ENCODE data around the gene FGF1.

Gene FGF1

DNA sequence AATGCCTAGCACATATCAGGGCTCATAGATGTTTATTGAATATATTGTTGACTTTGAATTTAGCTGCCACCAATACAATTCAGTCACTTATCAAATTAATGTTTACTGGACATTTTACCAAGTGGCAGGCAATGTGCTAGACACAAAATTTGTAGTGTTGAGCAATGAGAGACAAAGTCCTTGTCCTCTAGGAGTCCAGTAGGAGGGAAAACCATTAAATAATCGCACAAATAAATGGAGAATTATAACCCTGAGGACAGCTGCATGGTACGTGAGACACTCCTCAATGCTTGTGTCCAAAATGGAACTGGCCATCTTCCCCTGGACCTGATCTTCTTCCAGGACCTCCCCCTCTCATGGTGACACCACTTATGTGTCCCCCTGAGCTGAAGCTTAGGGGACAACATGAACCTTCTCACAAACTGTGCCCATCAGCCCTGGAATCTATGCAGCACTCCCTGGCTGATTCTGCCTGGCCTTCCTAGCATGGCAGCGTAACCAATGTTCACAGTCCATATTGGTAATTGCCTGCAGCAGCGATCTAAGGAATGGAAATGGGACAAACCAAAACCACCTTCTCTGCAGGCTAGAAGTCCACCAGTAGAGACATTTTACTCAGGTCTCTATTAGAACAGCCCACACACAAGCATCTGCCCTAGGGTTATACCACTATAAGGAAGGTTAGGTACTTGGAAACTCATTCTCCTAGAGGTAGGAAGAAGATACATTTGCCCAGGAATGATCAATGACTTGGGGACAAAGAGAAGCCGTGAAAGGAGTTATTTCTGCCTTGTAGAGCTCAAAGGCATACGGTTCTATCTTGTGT lies 75.5 kb downstream of the FGF1 start:
- no peak for DNase-seq
- Histone ChIP-seq H3K4me3 (ENCODE audit: low read depth, low read length) (no peak overlapping the region), H3K27ac (no peak overlapping the region), H3K36me3 (no peaks in the 10 kb centered on the region), H3K9me3 (ENCODE audit: severe bottlenecking) (no peaks in the 10 kb centered on the region), H3K27me3 (ENCODE audit: insufficient read depth, low read depth, severe bottlenecking) (no peaks in the 10 kb centered on the region)
- TF ChIP-seq, protein P1, sequence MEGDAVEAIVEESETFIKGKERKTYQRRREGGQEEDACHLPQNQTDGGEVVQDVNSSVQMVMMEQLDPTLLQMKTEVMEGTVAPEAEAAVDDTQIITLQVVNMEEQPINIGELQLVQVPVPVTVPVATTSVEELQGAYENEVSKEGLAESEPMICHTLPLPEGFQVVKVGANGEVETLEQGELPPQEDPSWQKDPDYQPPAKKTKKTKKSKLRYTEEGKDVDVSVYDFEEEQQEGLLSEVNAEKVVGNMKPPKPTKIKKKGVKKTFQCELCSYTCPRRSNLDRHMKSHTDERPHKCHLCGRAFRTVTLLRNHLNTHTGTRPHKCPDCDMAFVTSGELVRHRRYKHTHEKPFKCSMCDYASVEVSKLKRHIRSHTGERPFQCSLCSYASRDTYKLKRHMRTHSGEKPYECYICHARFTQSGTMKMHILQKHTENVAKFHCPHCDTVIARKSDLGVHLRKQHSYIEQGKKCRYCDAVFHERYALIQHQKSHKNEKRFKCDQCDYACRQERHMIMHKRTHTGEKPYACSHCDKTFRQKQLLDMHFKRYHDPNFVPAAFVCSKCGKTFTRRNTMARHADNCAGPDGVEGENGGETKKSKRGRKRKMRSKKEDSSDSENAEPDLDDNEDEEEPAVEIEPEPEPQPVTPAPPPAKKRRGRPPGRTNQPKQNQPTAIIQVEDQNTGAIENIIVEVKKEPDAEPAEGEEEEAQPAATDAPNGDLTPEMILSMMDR (IDR thresholded peaks at IDR 0.05; ENCODE audit: low read depth, low read length), result no peak

DNA sequence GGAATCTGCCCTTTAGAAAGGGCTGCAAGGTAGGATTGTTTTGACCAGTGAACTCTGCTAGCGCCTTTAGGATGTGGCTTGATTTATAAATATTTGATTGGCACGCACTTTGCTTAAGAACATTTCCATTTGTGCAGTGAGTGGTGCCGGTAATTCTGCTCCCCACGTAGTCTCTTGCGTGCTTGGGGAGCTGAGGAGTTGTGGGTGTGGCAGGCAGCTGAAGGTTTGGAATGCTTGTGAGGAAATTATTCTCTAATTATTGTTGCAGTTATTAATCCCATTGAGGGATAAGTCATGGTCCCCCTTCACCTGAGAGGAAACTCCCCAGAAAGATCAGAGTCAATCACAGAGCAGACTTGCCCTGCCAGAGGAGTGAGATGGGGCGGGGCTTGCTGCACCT lies 76.7 kb downstream of the FGF1 start:
- H3K27ac ChIP-seq, result no peak overlapping the region
- TF ChIP-seq, protein P1 (IDR thresholded peaks at IDR 0.05; ENCODE audit: low read depth, low read length), result no peak
- no peaks in the 10 kb centered on the region for H3K9me3 ChIP-seq (ENCODE audit: severe bottlenecking)
- H3K4me3 ChIP-seq (ENCODE audit: low read depth, low read length), result no peak overlapping the region
- H3K36me3 ChIP-seq, result no peaks in the 10 kb centered on the region
- H3K27me3 ChIP-seq (ENCODE audit: insufficient read depth, low read depth, severe bottlenecking), result no peaks in the 10 kb centered on the region
- DNase-seq, result no peak

DNA sequence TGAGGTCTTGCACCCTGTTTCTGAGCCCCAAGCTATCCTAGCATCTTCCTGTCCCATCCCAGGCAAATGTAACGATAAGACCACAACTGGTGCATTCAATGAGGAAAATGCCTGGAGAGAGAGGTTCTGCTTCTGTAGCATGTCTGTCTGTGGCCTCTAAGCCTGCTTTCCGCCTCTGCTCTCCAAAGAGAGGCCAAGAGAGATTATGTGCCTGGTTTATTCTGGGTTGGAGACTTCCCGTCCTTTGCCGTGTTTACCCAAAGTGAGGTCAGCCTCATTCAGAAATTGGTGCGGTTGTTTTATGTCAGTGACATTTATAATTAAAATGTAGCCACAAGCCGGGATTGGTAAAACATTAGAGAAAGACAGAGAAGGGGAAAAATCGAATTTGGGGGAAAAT lies 77.8 kb downstream of the FGF1 start:
- H3K36me3 ChIP-seq, result no peaks in the 10 kb centered on the region
- TF ChIP-seq, protein P1 (IDR thresholded peaks at IDR 0.05; ENCODE audit: low read depth, low read length), result no peak
- H3K4me3 ChIP-seq (ENCODE audit: low read depth, low read length), result no peak overlapping the region
- H3K27me3 ChIP-seq (ENCODE audit: insufficient read depth, low read depth, severe bottlenecking), result no peaks in the 10 kb centered on the region
- H3K27ac ChIP-seq, result no peak overlapping the region
- H3K9me3 ChIP-seq (ENCODE audit: severe bottlenecking), result no peaks in the 10 kb centered on the region
- DNase-seq, result no peak

DNA sequence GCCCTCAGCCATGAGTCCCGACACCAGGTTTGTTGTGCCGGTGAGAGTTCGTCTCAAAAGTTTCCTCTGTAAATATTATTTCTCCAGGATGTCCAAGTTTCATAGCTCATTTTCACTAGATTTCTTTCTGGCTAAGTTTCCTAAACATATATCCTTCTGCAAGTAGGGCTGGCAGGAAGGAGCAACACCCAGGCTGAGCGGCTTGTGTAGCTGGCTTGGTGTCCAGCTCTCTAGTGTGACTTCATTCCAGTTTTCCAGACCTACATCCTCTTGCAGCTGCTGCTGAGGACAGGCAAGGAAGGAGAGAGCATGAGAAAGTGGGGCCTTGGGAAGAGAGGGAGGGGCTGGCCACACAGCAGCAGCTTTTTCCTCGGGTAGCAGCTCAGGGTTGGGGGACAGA lies 80.3 kb downstream of the FGF1 start:
- TF ChIP-seq, protein P1 (IDR thresholded peaks at IDR 0.05; ENCODE audit: low read depth, low read length), result no peak
- Histone ChIP-seq H3K27ac (no peak overlapping the region), H3K4me3 (ENCODE audit: low read depth, low read length) (no peak overlapping the region), H3K27me3 (ENCODE audit: insufficient read depth, low read depth, severe bottlenecking) (no peaks in the 10 kb centered on the region), H3K9me3 (ENCODE audit: severe bottlenecking) (no peaks in the 10 kb centered on the region), H3K36me3 (no peaks in the 10 kb centered on the region)
- DNase-seq, result no peak

DNA sequence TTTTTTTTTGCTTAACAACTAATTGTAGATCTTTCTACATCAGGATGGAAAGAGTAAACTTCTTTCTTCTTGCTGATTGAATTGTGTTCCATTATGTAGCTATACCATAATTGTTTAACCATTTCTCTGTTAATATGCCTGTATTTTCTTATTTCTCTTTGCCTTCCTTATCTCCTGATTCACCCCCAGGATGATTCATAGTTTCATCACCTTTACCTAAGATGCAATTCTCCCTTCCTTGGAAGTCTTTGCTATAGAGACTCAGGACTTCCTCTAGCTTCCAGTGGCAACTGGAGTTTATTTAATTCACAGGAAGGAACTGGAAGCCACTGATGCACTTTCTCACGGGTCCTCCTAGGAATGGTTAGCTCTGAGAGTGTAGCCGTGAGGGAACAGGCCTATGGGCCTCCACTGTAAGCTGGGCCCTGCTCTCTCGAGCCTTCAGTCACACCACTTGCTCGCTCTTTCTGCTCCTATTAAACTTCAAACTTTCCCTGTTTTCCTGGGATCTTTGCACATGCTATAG lies 83.1 kb downstream of the FGF1 start:
- Histone ChIP-seq H3K27me3 (ENCODE audit: insufficient read depth, low read depth, severe bottlenecking) (no peaks in the 10 kb centered on the region), H3K9me3 (ENCODE audit: severe bottlenecking) (no peaks in the 10 kb centered on the region), H3K36me3 (no peaks in the 10 kb centered on the region), H3K27ac (no peak overlapping the region), H3K4me3 (ENCODE audit: low read depth, low read length) (no peak overlapping the region)
- no peak for DNase-seq
- TF ChIP-seq, protein P1 (IDR thresholded peaks at IDR 0.05; ENCODE audit: low read depth, low read length), result no peak
